ENCODE measurements around the gene AGBL1.

DNA sequence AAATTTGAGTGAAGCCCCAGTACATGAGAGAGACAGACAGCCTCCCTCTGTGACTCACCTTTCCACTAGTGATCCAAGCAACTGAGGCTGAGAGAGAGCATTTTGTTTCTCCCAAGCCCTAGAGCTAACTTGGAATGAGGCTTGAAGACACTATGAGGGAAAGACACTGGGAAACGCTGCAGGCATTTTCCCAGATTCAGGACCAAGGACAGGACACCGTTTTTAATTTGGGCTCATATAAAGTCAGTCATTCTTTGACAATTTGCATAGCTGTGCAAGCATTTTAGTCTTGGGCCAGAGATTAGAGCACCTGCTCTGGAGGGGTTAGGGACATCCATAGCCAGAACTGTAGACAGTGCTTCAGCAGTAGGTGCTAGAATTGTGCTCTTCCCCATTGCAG is 249.0 kb downstream of the AGBL1 start:
- no peak for TF ChIP-seq POLR2A (IDR thresholded peaks at IDR 0.05; ENCODE audit: low read depth, low read length)
- TF ChIP-seq, protein P1, sequence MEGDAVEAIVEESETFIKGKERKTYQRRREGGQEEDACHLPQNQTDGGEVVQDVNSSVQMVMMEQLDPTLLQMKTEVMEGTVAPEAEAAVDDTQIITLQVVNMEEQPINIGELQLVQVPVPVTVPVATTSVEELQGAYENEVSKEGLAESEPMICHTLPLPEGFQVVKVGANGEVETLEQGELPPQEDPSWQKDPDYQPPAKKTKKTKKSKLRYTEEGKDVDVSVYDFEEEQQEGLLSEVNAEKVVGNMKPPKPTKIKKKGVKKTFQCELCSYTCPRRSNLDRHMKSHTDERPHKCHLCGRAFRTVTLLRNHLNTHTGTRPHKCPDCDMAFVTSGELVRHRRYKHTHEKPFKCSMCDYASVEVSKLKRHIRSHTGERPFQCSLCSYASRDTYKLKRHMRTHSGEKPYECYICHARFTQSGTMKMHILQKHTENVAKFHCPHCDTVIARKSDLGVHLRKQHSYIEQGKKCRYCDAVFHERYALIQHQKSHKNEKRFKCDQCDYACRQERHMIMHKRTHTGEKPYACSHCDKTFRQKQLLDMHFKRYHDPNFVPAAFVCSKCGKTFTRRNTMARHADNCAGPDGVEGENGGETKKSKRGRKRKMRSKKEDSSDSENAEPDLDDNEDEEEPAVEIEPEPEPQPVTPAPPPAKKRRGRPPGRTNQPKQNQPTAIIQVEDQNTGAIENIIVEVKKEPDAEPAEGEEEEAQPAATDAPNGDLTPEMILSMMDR (IDR thresholded peaks at IDR 0.05; ENCODE audit: extremely low read depth in 1 of 2, insufficient read depth in 1 of 2, low read depth in 1 of 2, low read length in 2 of 2), result no peak
- TF ChIP-seq EZH2 (IDR thresholded peaks at IDR 0.05; ENCODE audit: borderline replicate concordance, low read depth, low read length, severe bottlenecking), result no peak
- no peak for TF ChIP-seq POLR2AphosphoS5 (IDR thresholded peaks at IDR 0.05; ENCODE audit: insufficient read depth, low read depth, low read length)
- TF ChIP-seq FOS (IDR thresholded peaks at IDR 0.05; ENCODE audit: borderline replicate concordance, insufficient read depth, low read length), result no peak
- TF ChIP-seq MAX (IDR thresholded peaks at IDR 0.05; ENCODE audit: insufficient read depth, insufficient read length), result no peak

All from endothelial cell of umbilical vein (primary cell).